Lower leg skin (tissue), 3 donors: Measurements from ENCODE around the gene KBTBD13.

Source experiments
- POLR2A ChIP-seq, 2 donors: fragments of 450-650 bp; IDR thresholded peaks; one replicate each; pipeline ENCODE4 v1.6.1; 2016 to 2017; ENCODE audit warnings: antibody characterized with exemption in 2 of 2, mild to moderate bottlenecking in 1 of 2, moderate library complexity in 1 of 2
- TF ChIP-seq, protein P1 (sequence below), 3 donors: fragments of 450-650 bp; IDR thresholded peaks; one replicate each; pipeline ENCODE4 v1.5.1; 2016; ENCODE audit warnings: antibody characterized with exemption in 3 of 3, mild to moderate bottlenecking in 3 of 3, moderate library complexity in 2 of 3

- TF ChIP-seq POLR2A (IDR thresholded peaks at IDR 0.05): no peak
- TF ChIP-seq, protein P1, sequence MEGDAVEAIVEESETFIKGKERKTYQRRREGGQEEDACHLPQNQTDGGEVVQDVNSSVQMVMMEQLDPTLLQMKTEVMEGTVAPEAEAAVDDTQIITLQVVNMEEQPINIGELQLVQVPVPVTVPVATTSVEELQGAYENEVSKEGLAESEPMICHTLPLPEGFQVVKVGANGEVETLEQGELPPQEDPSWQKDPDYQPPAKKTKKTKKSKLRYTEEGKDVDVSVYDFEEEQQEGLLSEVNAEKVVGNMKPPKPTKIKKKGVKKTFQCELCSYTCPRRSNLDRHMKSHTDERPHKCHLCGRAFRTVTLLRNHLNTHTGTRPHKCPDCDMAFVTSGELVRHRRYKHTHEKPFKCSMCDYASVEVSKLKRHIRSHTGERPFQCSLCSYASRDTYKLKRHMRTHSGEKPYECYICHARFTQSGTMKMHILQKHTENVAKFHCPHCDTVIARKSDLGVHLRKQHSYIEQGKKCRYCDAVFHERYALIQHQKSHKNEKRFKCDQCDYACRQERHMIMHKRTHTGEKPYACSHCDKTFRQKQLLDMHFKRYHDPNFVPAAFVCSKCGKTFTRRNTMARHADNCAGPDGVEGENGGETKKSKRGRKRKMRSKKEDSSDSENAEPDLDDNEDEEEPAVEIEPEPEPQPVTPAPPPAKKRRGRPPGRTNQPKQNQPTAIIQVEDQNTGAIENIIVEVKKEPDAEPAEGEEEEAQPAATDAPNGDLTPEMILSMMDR (IDR thresholded peaks at IDR 0.05): no peak
These were observed 26.4 kb downstream of the KBTBD13 start for GRCh38 chr15:65102912-65103311.
